Myometrial cell (primary cell): Measurements from ENCODE around the gene MAPK11. TPM values are rescaled to one million over a fixed set of nuclear protein-coding genes. Genes with fewer than 3 reads are reported as not detected.

ENCODE experiments used
- total RNA-seq: library from RNA; depleted of rRNA; stranded (reverse); fragments of >200 nt; gene quantifications from 2 replicates; pipeline ENCODE4 v1.2.3, GENCODE V29; 2015

Gene MAPK11
- 14.4 and 26.8 TPM in 2 replicates for total RNA-seq

GRCh38 chr22:50269970-50270665 is at the start of gene MAPK11:
TSS of gene MAPK11 (minus strand) at chr22:50270380. CDS start at chr22:50270292, 88 bp downstream.

GRCh38 chr22:50306753-50307749 is 36.9 kb upstream of the MAPK11 start, which contains the start of gene PLXNB2:
TSS of gene PLXNB2 (minus strand) at chr22:50307646. CDS start at chr22:50290584, 17,062 bp downstream.

GRCh38 chr22:50261615-50262459 is 8.3 kb downstream of the MAPK11 start, which contains the start of gene MAPK12:
TSS of gene MAPK12 (minus strand) at chr22:50261683. CDS start at chr22:50261509, 174 bp downstream.

GRCh38 chr22:50250555-50251476 is 19.4 kb downstream of the MAPK11 start, which contains the start of gene HDAC10:
TSS of gene HDAC10 (minus strand) at chr22:50251265. CDS start at chr22:50251032, 233 bp downstream.

GRCh38 chr22:50244420-50245213 is 25.6 kb downstream of the MAPK11 start, which contains the start of gene TUBGCP6:
TSS of gene TUBGCP6 (minus strand) at chr22:50245023. CDS start at chr22:50244459, 564 bp downstream.

Other genes with a start within 250 kb of the MAPK11 start
- not detected in 2 replicates for gene TTLL8, start 212.1 kb downstream of the MAPK11 start, total RNA-seq
- gene MLC1, start 185.0 kb downstream of the MAPK11 start, total RNA-seq, result 0.29 TPM in 1 of 2 replicates, not detected in the other
- 0.89 and 1.2 TPM in 2 replicates for gene MOV10L1, start 180.4 kb downstream of the MAPK11 start, total RNA-seq
- gene PANX2, start 99.6 kb downstream of the MAPK11 start, total RNA-seq, result under 0.01 and 1.1 TPM in 2 replicates
- gene TRABD, start 84.5 kb downstream of the MAPK11 start, total RNA-seq, result 35.6 and 44.1 TPM in 2 replicates
- gene SELENOO, start 69.4 kb downstream of the MAPK11 start, total RNA-seq, result 34.0 and 35.6 TPM in 2 replicates
- gene TUBGCP6, start 25.4 kb downstream of the MAPK11 start, total RNA-seq, result 16.8 and 27.1 TPM in 2 replicates
- gene HDAC10, start 19.1 kb downstream of the MAPK11 start, total RNA-seq, result 30.0 and 38.8 TPM in 2 replicates
- 36.5 and 51.0 TPM in 2 replicates for gene MAPK12, start 8.7 kb downstream of the MAPK11 start, total RNA-seq
- 161 and 185 TPM in 2 replicates for gene PLXNB2, start 37.3 kb upstream of the MAPK11 start, total RNA-seq
- gene DENND6B, start 56.6 kb upstream of the MAPK11 start, total RNA-seq, result 1.4 and 5.0 TPM in 2 replicates
- gene PPP6R2, start 72.9 kb upstream of the MAPK11 start, total RNA-seq, result 53.0 and 61.1 TPM in 2 replicates
- 58.5 and 60.5 TPM in 2 replicates for gene SBF1, start 204.7 kb upstream of the MAPK11 start, total RNA-seq
- gene ADM2, start 211.2 kb upstream of the MAPK11 start, total RNA-seq, result 6.9 and 20.2 TPM in 2 replicates
- gene MIOX, start 216.5 kb upstream of the MAPK11 start, total RNA-seq, result not detected in 2 replicates
- gene LMF2, start 237.3 kb upstream of the MAPK11 start, total RNA-seq, result 106 and 126 TPM in 2 replicates
- 62.6 and 65.2 TPM in 2 replicates for gene NCAPH2, start 237.8 kb upstream of the MAPK11 start, total RNA-seq